ENCODE measurements around the gene GRB2. TPM values are rescaled to one million over a fixed set of nuclear protein-coding genes. Genes with fewer than 3 reads are reported as not detected.
A peak's percentile ranks its signal among the peaks of the same experiment; 100 is the strongest.

The GRB2 gene
- total and polyA plus RNA-seq, 10 of the 15 experiments (the other 5 are each of a cell fraction or from before 2014, with no cell fraction given), result 113 to 268 (median 158) TPM

DNA sequence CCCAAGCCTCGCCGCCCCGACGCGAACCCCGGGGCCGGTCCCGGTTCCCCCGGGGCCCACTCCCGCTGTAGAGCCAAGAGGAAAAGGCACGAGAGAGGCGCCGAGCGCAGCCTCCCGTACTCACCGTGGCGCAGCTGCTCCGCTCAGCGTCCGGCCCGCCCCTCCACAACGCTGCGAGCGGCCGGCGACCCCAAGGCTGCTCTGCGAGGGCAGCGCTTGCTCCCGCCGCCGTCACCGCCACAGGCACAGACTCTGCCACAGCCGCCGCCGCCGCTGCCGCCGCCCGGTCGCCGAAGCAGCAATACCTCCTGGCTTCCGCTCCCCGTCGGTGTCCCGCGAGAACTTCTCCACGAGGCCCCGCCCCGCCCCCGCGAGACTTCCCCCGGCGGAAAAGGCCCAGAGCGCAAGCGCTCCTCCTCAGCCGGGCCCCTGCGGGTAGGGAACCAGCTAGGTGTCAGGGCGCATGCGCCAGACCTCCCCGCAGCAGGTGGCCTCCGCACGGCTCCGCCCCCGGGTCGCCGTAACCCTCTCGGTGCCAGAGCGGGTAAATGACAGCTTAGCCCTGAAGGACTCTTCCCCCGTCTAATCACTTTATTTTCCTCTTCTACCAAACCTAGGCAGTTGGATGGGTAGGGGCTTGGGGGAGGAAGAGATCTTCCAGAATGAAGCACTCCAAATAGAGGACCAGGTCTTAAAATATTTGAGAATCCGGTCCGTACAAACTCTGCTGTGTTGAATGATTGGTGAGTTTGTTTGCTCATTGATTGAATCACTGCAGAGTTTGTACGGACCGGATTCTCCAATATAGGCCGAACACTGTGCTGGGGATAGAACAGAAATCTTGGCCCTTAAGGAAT is at the start of gene GRB2 (continued):
- TF ChIP-seq POLR2AphosphoS5 (IDR thresholded peaks at IDR 0.05; ENCODE audit: low read length) (peak; percentile 88), BACH1 (IDR thresholded peaks at IDR 0.05; ENCODE audit: borderline replicate concordance) (peak; percentile 61; the same call in 1 of the 2 replicates), BRCA1 (IDR thresholded peaks at IDR 0.05; ENCODE audit: low read depth, low read length) (peak; percentile 82), ESRRA (IDR thresholded peaks at IDR 0.05; ENCODE audit: low read length) (no peak), PAX5 (IDR thresholded peaks at IDR 0.05; ENCODE audit: borderline replicate concordance, low read depth, low read length) (peak; percentile 63; the same call in 1 of the 2 replicates), EGR1 (IDR thresholded peaks at IDR 0.05; ENCODE audit: borderline replicate concordance in 1 of 2, low read depth in 2 of 2, low read length in 2 of 2) (peak in 1 of 2 experiments; percentile 88; a peak in 2 of 3 replicates), SIN3A (IDR thresholded peaks at IDR 0.05; ENCODE audit: low read depth, low read length) (peak; percentile 62; the same call in 1 of the 2 replicates), ZNF622 (IDR thresholded peaks at IDR 0.05) (no peak), TCF12 (IDR thresholded peaks at IDR 0.05; ENCODE audit: low read depth, low read length) (peak; percentile 81; the same call in 1 of the 2 replicates), TBL1XR1 (IDR thresholded peaks at IDR 0.05; ENCODE audit: low read depth, low read length) (no peak), CHD1 (IDR thresholded peaks at IDR 0.05; ENCODE audit: low read depth, low read length) (no peak), TARDBP (IDR thresholded peaks at IDR 0.05; ENCODE audit: borderline replicate concordance) (0 out of 2 replicates have a peak, but pooled peaks have one; percentile 25), LARP7 (IDR thresholded peaks at IDR 0.05) (peak; percentile 97), STAT3 (IDR thresholded peaks at IDR 0.05; ENCODE audit: low read depth, low read length) (no peak), TCF3 (IDR thresholded peaks at IDR 0.05; ENCODE audit: borderline replicate concordance, insufficient read depth, low read depth, low read length) (peak; percentile 95), HCFC1 (IDR thresholded peaks at IDR 0.05; ENCODE audit: low read length) (peak; percentile 42; the same call in 1 of the 2 replicates), ZSCAN29 (IDR thresholded peaks at IDR 0.05) (no peak), ASH2L (IDR thresholded peaks at IDR 0.05; ENCODE audit: borderline replicate concordance, low read depth) (no peak), DPF2 (IDR thresholded peaks at IDR 0.05) (peak; percentile 77), MYC (IDR thresholded peaks at IDR 0.05; ENCODE audit: insufficient read depth, insufficient read length, insufficient replicate concordance, low read length, severe bottlenecking) (no peak), RBBP5 (conservative IDR thresholded peaks at IDR 0.05) (no peak), MEF2A (IDR thresholded peaks at IDR 0.05; ENCODE audit: insufficient read depth, low read depth, low read length) (0 out of 2 replicates have a peak, but pooled peaks have one; percentile 17)
- TF ChIP-seq, protein P1, sequence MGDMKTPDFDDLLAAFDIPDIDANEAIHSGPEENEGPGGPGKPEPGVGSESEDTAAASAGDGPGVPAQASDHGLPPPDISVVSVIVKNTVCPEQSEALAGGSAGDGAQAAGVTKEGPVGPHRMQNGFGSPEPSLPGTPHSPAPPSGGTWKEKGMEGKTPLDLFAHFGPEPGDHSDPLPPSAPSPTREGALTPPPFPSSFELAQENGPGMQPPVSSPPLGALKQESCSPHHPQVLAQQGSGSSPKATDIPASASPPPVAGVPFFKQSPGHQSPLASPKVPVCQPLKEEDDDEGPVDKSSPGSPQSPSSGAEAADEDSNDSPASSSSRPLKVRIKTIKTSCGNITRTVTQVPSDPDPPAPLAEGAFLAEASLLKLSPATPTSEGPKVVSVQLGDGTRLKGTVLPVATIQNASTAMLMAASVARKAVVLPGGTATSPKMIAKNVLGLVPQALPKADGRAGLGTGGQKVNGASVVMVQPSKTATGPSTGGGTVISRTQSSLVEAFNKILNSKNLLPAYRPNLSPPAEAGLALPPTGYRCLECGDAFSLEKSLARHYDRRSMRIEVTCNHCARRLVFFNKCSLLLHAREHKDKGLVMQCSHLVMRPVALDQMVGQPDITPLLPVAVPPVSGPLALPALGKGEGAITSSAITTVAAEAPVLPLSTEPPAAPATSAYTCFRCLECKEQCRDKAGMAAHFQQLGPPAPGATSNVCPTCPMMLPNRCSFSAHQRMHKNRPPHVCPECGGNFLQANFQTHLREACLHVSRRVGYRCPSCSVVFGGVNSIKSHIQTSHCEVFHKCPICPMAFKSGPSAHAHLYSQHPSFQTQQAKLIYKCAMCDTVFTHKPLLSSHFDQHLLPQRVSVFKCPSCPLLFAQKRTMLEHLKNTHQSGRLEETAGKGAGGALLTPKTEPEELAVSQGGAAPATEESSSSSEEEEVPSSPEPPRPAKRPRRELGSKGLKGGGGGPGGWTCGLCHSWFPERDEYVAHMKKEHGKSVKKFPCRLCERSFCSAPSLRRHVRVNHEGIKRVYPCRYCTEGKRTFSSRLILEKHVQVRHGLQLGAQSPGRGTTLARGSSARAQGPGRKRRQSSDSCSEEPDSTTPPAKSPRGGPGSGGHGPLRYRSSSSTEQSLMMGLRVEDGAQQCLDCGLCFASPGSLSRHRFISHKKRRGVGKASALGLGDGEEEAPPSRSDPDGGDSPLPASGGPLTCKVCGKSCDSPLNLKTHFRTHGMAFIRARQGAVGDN (IDR thresholded peaks at IDR 0.05), result peak; percentile 48; the same call in 1 of the 2 replicates
- TF ChIP-seq, protein P2, sequence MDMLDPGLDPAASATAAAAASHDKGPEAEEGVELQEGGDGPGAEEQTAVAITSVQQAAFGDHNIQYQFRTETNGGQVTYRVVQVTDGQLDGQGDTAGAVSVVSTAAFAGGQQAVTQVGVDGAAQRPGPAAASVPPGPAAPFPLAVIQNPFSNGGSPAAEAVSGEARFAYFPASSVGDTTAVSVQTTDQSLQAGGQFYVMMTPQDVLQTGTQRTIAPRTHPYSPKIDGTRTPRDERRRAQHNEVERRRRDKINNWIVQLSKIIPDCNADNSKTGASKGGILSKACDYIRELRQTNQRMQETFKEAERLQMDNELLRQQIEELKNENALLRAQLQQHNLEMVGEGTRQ (IDR thresholded peaks at IDR 0.05; ENCODE audit: borderline replicate concordance, low read depth, low read length), result peak; percentile 40
- TF ChIP-seq, protein P3, sequence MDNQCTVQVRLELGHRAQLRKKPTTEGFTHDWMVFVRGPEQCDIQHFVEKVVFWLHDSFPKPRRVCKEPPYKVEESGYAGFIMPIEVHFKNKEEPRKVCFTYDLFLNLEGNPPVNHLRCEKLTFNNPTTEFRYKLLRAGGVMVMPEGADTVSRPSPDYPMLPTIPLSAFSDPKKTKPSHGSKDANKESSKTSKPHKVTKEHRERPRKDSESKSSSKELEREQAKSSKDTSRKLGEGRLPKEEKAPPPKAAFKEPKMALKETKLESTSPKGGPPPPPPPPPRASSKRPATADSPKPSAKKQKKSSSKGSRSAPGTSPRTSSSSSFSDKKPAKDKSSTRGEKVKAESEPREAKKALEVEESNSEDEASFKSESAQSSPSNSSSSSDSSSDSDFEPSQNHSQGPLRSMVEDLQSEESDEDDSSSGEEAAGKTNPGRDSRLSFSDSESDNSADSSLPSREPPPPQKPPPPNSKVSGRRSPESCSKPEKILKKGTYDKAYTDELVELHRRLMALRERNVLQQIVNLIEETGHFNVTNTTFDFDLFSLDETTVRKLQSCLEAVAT (IDR thresholded peaks at IDR 0.05), result no peak

All from GM12878 (cell line).